Spinal cord (tissue), 10 donors: ENCODE data around the gene ERG28. TPM values are rescaled to one million over a fixed set of nuclear protein-coding genes. Genes with fewer than 3 reads are reported as not detected.
"Not testable (repeated sequence)": the region's sequence is repeated elsewhere in the genome, so short reads cannot be mapped to it uniquely, and the experiment has no call there.

ENCODE experiments used
- DNase-seq, 6 donors: peaks; one replicate each; pipeline versions ENCODE4 v3.0.0 to v3.0.0-alpha.2; 2013 to 2015; ENCODE audit warnings: low spot score in 6 of 6, low read depth in 4 of 6
- H3K27ac ChIP-seq: one replicate; pipeline ENCODE4 v1.5.1; 2013; ENCODE audit warnings: low read depth, low read length, control low read depth
- H3K27me3 ChIP-seq: one replicate; pipeline ENCODE4 v1.6.1; 2013; ENCODE audit warnings: low read length; ENCODE audit not compliant: control insufficient read depth, insufficient read depth
- H3K36me3 ChIP-seq: one replicate; pipeline ENCODE4 v1.6.1; 2013; ENCODE audit warnings: low read length; ENCODE audit not compliant: control insufficient read depth, insufficient read depth
- H3K4me1 ChIP-seq: one replicate; pipeline ENCODE4 v1.6.1; 2013; ENCODE audit warnings: low read length; ENCODE audit not compliant: control insufficient read depth, insufficient read depth
- H3K4me3 ChIP-seq: one replicate; pipeline ENCODE4 v1.5.1; 2013; ENCODE audit warnings: low read depth, low read length, control low read depth
- H3K9me3 ChIP-seq: one replicate; pipeline ENCODE4 v1.6.1; 2013; ENCODE audit warnings: low read length; ENCODE audit not compliant: control insufficient read depth, insufficient read depth
- WGBS: methylation state at CpG from one replicate; pipeline ENCODE4 v1.1.5; 2013; ENCODE audit warnings: missing lambda C conversion rate; ENCODE audit not compliant: insufficient coverage; 5-methylcytosine and 5-hydroxymethylcytosine counted together
- polyA plus RNA-seq, 2 donors: library from polyadenylated mRNA; unstranded; fragments of 120-200 nt; gene quantifications; one replicate each; pipeline ENCODE4 v1.2.1, GENCODE V29; 2013; ENCODE audit not compliant: insufficient read length in 2 of 2
- small RNA-seq: library from RNA; depleted of rRNA; stranded (forward); fragments of <200 nt; gene quantifications from one replicate; pipeline ENCODE3, GENCODE V24; 2014; ENCODE audit warnings: low replicate concordance
- total RNA-seq, 2 donors: library from RNA; depleted of rRNA in 1 of 2; stranded (reverse); fragments of 120-200 nt in 1 of 2; fragments of >200 nt in 1 of 2; gene quantifications; one replicate each; pipeline versions ENCODE4 v1.2.3 to v1.2.4, GENCODE V29; 2013 to 2014
- donor health status: healthy.

Gene ERG28
- total and polyA plus RNA-seq, 4 donors, result 12.2 to 58.5 (median 34.6) TPM

- no peaks in the 10 kb centered on the region for H3K4me1 ChIP-seq
- no peaks in the 10 kb centered on the region for H3K36me3 ChIP-seq
- peak in 2 of 6 donors; percentile 22 to 79 for DNase-seq
- H3K9me3 ChIP-seq, result no peaks in the 10 kb centered on the region
- WGBS, result 90% methylated on average over 5 of the region's 11 CpGs
- peak overlapping the region; percentile 4 for H3K27ac ChIP-seq
- no peaks in the 10 kb centered on the region for H3K27me3 ChIP-seq
- no peak overlapping the region for H3K4me3 ChIP-seq
Measured at GRCh38 chr14:75604979-75605851, 55.5 kb downstream of the ERG28 start.

- H3K27me3 ChIP-seq, result no peaks in the 10 kb centered on the region
- no peaks in the 10 kb centered on the region for H3K9me3 ChIP-seq
- no peak for DNase-seq
- H3K4me1 ChIP-seq, result no peaks in the 10 kb centered on the region
- no peak overlapping the region for H3K27ac ChIP-seq
- WGBS, result 69% methylated on average over 2 of the region's 3 CpGs
- no peaks in the 10 kb centered on the region for H3K36me3 ChIP-seq
- H3K4me3 ChIP-seq, result no peak overlapping the region
Measured at GRCh38 chr14:75602503-75602902, 58.2 kb downstream of the ERG28 start.

GRCh38 chr14:75601061-75601460, 59.6 kb downstream of the ERG28 start:
- not testable (repeated sequence) for H3K27me3 ChIP-seq, H3K4me3 ChIP-seq, DNase-seq, H3K27ac ChIP-seq, H3K36me3 ChIP-seq, H3K9me3 ChIP-seq, H3K4me1 ChIP-seq
- no CpG with 5 or more reads among the region's 6 CpGs for WGBS

GRCh38 chr14:75600100-75600499, 60.6 kb downstream of the ERG28 start:
- not testable (repeated sequence) for H3K27me3 ChIP-seq, H3K36me3 ChIP-seq, H3K4me1 ChIP-seq, DNase-seq, H3K27ac ChIP-seq, H3K9me3 ChIP-seq, H3K4me3 ChIP-seq
- WGBS, result no CpG with 5 or more reads among the region's 1 CpG

Small RNAs within 50 kb of the gene (small RNA-seq; reads per million reads assigned to genes)
- gene RNA5SP387, result 0.08 reads per million

Other genes with a start within 250 kb of the ERG28 start
- 10 to 100 TPM; 13.8 to 30.4 TPM for gene JDP2, start 232.9 kb downstream of the ERG28 start, total RNA-seq
- gene JDP2, start 232.9 kb downstream of the ERG28 start, polyA plus RNA-seq, result 10 to 100 TPM; 19.7 to 28.3 TPM
- under 1 TPM; 0.61 to 0.69 TPM for gene BATF, start 138.4 kb downstream of the ERG28 start, total RNA-seq
- 1 to 10 TPM in 1 of 2 donors, under 1 TPM in 1; 0.27 to 2.6 TPM for gene BATF, start 138.4 kb downstream of the ERG28 start, polyA plus RNA-seq
- 10 to 100 TPM; 14.0 to 19.0 TPM for gene FLVCR2, start 82.3 kb downstream of the ERG28 start, total RNA-seq
- 1 to 10 TPM; 8.8 to 9.3 TPM for gene FLVCR2, start 82.3 kb downstream of the ERG28 start, polyA plus RNA-seq
- 10 to 100 TPM; 34.8 to 40.1 TPM for gene TTLL5, start 370 bp upstream of the ERG28 start, total RNA-seq
- 10 to 100 TPM; 30.4 to 31.4 TPM for gene TTLL5, start 370 bp upstream of the ERG28 start, polyA plus RNA-seq